HCT116 (cell line): Measurements from ENCODE around the gene PPM1H. TPM values are rescaled to one million over a fixed set of nuclear protein-coding genes. Genes with fewer than 3 reads are reported as not detected.

ENCODE experiments used
- ATAC-seq: fragments of 200-7000 bp; cut with Tn5 transposase; 2 replicates; pipeline ENCODE4 v1.9.1; 2020; ENCODE audit warnings: mild to moderate bottlenecking, moderate library complexity
- BruUV-seq: library from RNA; stranded (reverse); fragments of 400-500 nt; replicated peaks from 2 replicates; lab custom pipeline; 2021; lab: Mats Ljungman, UMichigan
- CTCF ChIA-PET: fragments of 300-600 bp; sonication (Branson Sonifier 250); formaldehyde crosslinking; loops from one replicate; lab custom pipeline; 2021; ENCODE audit warnings: antibody characterized with exemption; lab: Charles Lee
- POLR2A ChIA-PET: fragments of 300-600, 350-600 bp; sonication (Branson Sonifier 250); formaldehyde crosslinking; loops from one replicate; lab custom pipeline; 2021; ENCODE audit warnings: antibody characterized with exemption; lab: Charles Lee
- RAD21 ChIA-PET, 2 experiments: fragments of 300-600 bp; sonication (Branson Sonifier 250); formaldehyde crosslinking; loops; one replicate each; lab custom pipeline; 2023; ENCODE audit warnings: low total read pairs in 2 of 2; ENCODE audit not compliant: uncharacterized antibody in 2 of 2, unreplicated experiment in 2 of 2, low non-redundant PET in 1 of 2; lab: Charles Lee
- DNase-seq: peaks from one replicate; pipeline ENCODE4 v3.0.0-alpha.2; 2010; ENCODE audit warnings: low read depth, low spot score
- H2AFZ ChIP-seq: fragments of 200-600 bp; shearing (Covaris generic), sonication (generic); 2 replicates; pipeline ENCODE4 v1.6.1; 2017; ENCODE audit warnings: low read depth, mixed run types, mixed read lengths, antibody characterized with exemption, low read length; ENCODE audit not compliant: poor library complexity, severe bottlenecking
- H3K27ac ChIP-seq: 2 replicates; pipeline ENCODE4 v1.5.1; 2012; ENCODE audit warnings: low read depth, low read length
- H3K27me3 ChIP-seq: fragments of 200-600 bp; sonication (generic); 2 replicates; pipeline ENCODE4 v1.6.1; 2016; ENCODE audit warnings: mixed run types, low read length, mixed read lengths; ENCODE audit not compliant: insufficient read depth
- H3K36me3 ChIP-seq, 2 experiments: fragments of 200-500 bp in 1 of 2; fragments of 200-600 bp in 1 of 2; sonication (Bioruptor generic) in 1 of 2; sonication (generic) in 1 of 2; 2 replicates each; pipeline versions ENCODE4 v1.5.1 to v1.6.1; 2014 to 2016; ENCODE audit warnings: low read length in 2 of 2, inconsistent platforms in 1 of 2, mixed read lengths in 1 of 2, mixed run types in 1 of 2; ENCODE audit not compliant: insufficient read depth in 2 of 2, control insufficient read depth in 1 of 2
- H3K4me1 ChIP-seq, 2 experiments: fragments of 200-600 bp in 1 of 2; sonication (generic) in 1 of 2; 2 replicates each; pipeline versions ENCODE4 v1.5.1 to v1.6.1; 2012 to 2017; ENCODE audit warnings: low read length in 2 of 2, inconsistent platforms in 1 of 2, mild to moderate bottlenecking in 1 of 2, mixed read lengths in 1 of 2, mixed run types in 1 of 2, moderate library complexity in 1 of 2; ENCODE audit not compliant: insufficient read depth in 2 of 2, control insufficient read depth in 1 of 2
- H3K4me2 ChIP-seq: fragments of 200-600 bp; sonication (generic); 2 replicates; pipeline ENCODE4 v1.6.1; 2017; ENCODE audit warnings: mixed run types, low read length, mixed read lengths
- H3K4me3 ChIP-seq, 2 experiments: fragments of 200-600 bp in 1 of 2; sonication (generic) in 1 of 2; replicated peaks in 1 of 2; 2 replicates each; pipeline ENCODE4 v1.5.1; 2011 to 2016; ENCODE audit warnings: low read length in 2 of 2, control low read depth in 1 of 2, low read depth in 1 of 2, mild to moderate bottlenecking in 1 of 2, mixed read lengths in 1 of 2, mixed run types in 1 of 2
- H3K79me2 ChIP-seq: fragments of 200-600 bp; sonication (generic); 2 replicates; pipeline ENCODE4 v1.6.1; 2017; ENCODE audit warnings: mild to moderate bottlenecking, mixed run types, low read length, moderate library complexity, mixed read lengths; ENCODE audit not compliant: insufficient read depth
- H3K9ac ChIP-seq: fragments of 200-600 bp; sonication (generic); 2 replicates; pipeline ENCODE4 v1.6.1; 2016; ENCODE audit warnings: low read length, mixed read lengths
- H3K9me2 ChIP-seq: fragments of 200-600 bp; sonication (generic), shearing (Covaris generic); 2 replicates; pipeline ENCODE4 v1.6.1; 2017; ENCODE audit warnings: mixed run types, mild to moderate bottlenecking, moderate library complexity; ENCODE audit not compliant: insufficient read depth
- H3K9me3 ChIP-seq, 2 experiments: fragments of 200-500 bp in 1 of 2; fragments of 200-600 bp in 1 of 2; sonication (Bioruptor generic) in 1 of 2; sonication (generic) in 1 of 2; 2 replicates each; pipeline ENCODE4 v1.6.1; 2014 to 2017; ENCODE audit warnings: low read length in 2 of 2, mixed read lengths in 2 of 2, inconsistent platforms in 1 of 2, low read depth in 1 of 2, mild to moderate bottlenecking in 1 of 2, mixed run types in 1 of 2, moderate library complexity in 1 of 2; ENCODE audit not compliant: control insufficient read depth in 1 of 2, insufficient read depth in 1 of 2
- H4K20me1 ChIP-seq: fragments of 200-600 bp; sonication (generic), shearing (Covaris generic); 2 replicates; pipeline ENCODE4 v1.6.1; 2017; ENCODE audit warnings: mixed run types, mild to moderate bottlenecking, moderate library complexity; ENCODE audit not compliant: insufficient read depth
- ATF3 ChIP-seq: IDR thresholded peaks from 2 replicates; pipeline ENCODE4 v1.6.1; 2012
- CBX3 ChIP-seq: IDR thresholded peaks from 2 replicates; pipeline ENCODE4 v1.6.1; 2012; ENCODE audit warnings: low read depth
- CEBPB ChIP-seq: IDR thresholded peaks from 2 replicates; pipeline ENCODE4 v1.6.1; 2012; ENCODE audit warnings: low read depth
- CTCF ChIP-seq, 3 experiments: fragments of 200-600 bp in 1 of 3; sonication (generic) in 1 of 3; IDR thresholded peaks in 2 of 3; conservative IDR thresholded peaks in 1 of 3; 2 replicates each; pipeline ENCODE4 v1.5.1; 2012 to 2017; ENCODE audit warnings: low read depth in 2 of 3, low read length in 2 of 3, antibody characterized with exemption in 1 of 3, borderline replicate concordance in 1 of 3, control low read depth in 1 of 3, mild to moderate bottlenecking in 1 of 3, mixed read lengths in 1 of 3, mixed run types in 1 of 3, moderate library complexity in 1 of 3; ENCODE audit not compliant: insufficient read depth in 1 of 3
- EGR1 ChIP-seq: IDR thresholded peaks from 2 replicates; pipeline ENCODE4 v1.6.1; 2012; ENCODE audit warnings: low read depth
- ELF1 ChIP-seq: IDR thresholded peaks from 2 replicates; pipeline ENCODE4 v1.6.1; 2012; ENCODE audit warnings: low read depth, borderline replicate concordance
- EZH2 ChIP-seq: fragments of 200-600 bp; sonication (generic); IDR thresholded peaks from 2 replicates; pipeline ENCODE4 v1.6.1; 2017; ENCODE audit warnings: antibody characterized with exemption, mixed run types
- FOSL1 ChIP-seq: IDR thresholded peaks from 2 replicates; pipeline ENCODE4 v1.6.1; 2012; ENCODE audit warnings: low read depth
- JUND ChIP-seq: IDR thresholded peaks from 2 replicates; pipeline ENCODE4 v1.6.1; 2012
- MAX ChIP-seq: IDR thresholded peaks from 2 replicates; pipeline ENCODE4 v1.6.1; 2012
- POLR2A ChIP-seq: IDR thresholded peaks from 2 replicates; pipeline ENCODE4 v1.7.0; 2011; ENCODE audit warnings: borderline replicate concordance; ENCODE audit not compliant: insufficient read depth, insufficient read length; ENCODE audit errors: extremely low read depth
- POLR2AphosphoS5 ChIP-seq: IDR thresholded peaks from 2 replicates; pipeline ENCODE4 v1.6.1; 2011; ENCODE audit warnings: mild to moderate bottlenecking, low read depth, low read length, moderate library complexity
- RAD21 ChIP-seq: IDR thresholded peaks from 2 replicates; pipeline ENCODE4 v1.6.1; 2012; ENCODE audit warnings: low read depth, mild to moderate bottlenecking
- REST ChIP-seq: IDR thresholded peaks from 2 replicates; pipeline ENCODE4 v1.6.1; 2012; ENCODE audit warnings: low read depth
- SP1 ChIP-seq: IDR thresholded peaks from 2 replicates; pipeline ENCODE4 v1.6.1; 2012; ENCODE audit warnings: low read depth
- SRF ChIP-seq: IDR thresholded peaks from 2 replicates; pipeline ENCODE4 v1.6.1; 2012; ENCODE audit warnings: low read depth
- TCF7L2 ChIP-seq: IDR thresholded peaks from 2 replicates; pipeline ENCODE4 v1.7.0; 2011; ENCODE audit warnings: borderline replicate concordance, inconsistent platforms; ENCODE audit not compliant: insufficient read depth, insufficient read length; ENCODE audit errors: extremely low read depth
- YY1 ChIP-seq: IDR thresholded peaks from 2 replicates; pipeline ENCODE4 v1.6.1; 2011; ENCODE audit warnings: low read length, low read depth, moderate library complexity, mild to moderate bottlenecking; ENCODE audit not compliant: insufficient replicate concordance; ENCODE audit errors: extremely low read depth
- ZFX ChIP-seq: fragments of 450-650 bp; IDR thresholded peaks from 2 replicates; pipeline ENCODE4 v1.6.1; 2017
- ZNF274 ChIP-seq: fragments of 200-500 bp; sonication (Bioruptor generic); IDR thresholded peaks from 2 replicates; pipeline ENCODE4 v1.6.1; 2014; ENCODE audit warnings: mild to moderate bottlenecking, low read depth, low read length, inconsistent platforms
- intact Hi-C: fragments of 100-400 bp; cut with micrococcal nuclease; formaldehyde crosslinking; loops from 2 replicates; pipeline ENCODE4 v1.10.0; 2022
- total RNA-seq: library from RNA; stranded (reverse); gene quantifications from one replicate; pipeline ENCODE4 v1.2.1, GENCODE V29; 2021; ENCODE audit not compliant: unreplicated experiment

The PPM1H gene
- total RNA-seq, 1 experiment from 2014 or later: 8.0 TPM

GRCh38 chr12:62785941-62786559 lies 148.9 kb downstream of the PPM1H start:
- H3K27ac ChIP-seq: peak overlapping the region; percentile 55
- no peaks in the 10 kb centered on the region for H4K20me1 ChIP-seq
- ChIA-PET POLR2A (interaction anchor here (0.7 to 1.3 kb wide), 4 partner anchors 16 to 193 kb away, joined by 3 to 5 read pairs (median 4); no protein-coding TSS in a partner anchor), RAD21 (interaction anchor here in 1 of 2 experiments (0.6 kb wide), 2 partner anchors 165 to 204 kb away, joined by 3 read pairs; no protein-coding TSS in a partner anchor)
- no peaks in the 10 kb centered on the region for H3K27me3 ChIP-seq
- peak; percentile 87 for ATAC-seq
- no peaks in the 10 kb centered on the region for H3K79me2 ChIP-seq
- intact Hi-C loops: loop anchor here (2.0 kb wide), 1 partner anchor 183 kb away; no protein-coding TSS in a partner anchor
- TF ChIP-seq EGR1 (no peak), REST (no peak), MAX (peak; percentile 55), CEBPB (peak; percentile 95), YY1 (peak; percentile 38), JUND (peak; percentile 86), ATF3 (no peak), POLR2AphosphoS5 (peak; percentile 44), SRF (peak; percentile 81), ZFX (no peak), CTCF (IDR thresholded peaks at IDR 0.05 in 2 of 3, conservative IDR thresholded peaks at IDR 0.05 in 1 of 3; ENCODE audit: borderline replicate concordance in 1 of 3, insufficient read depth in 1 of 3, low read depth in 2 of 3, low read length in 2 of 3) (no peak), SP1 (peak; percentile 92), FOSL1 (peak; percentile 80), POLR2A (no peak), CBX3 (peak; percentile 87), RAD21 (peak; percentile 45), TCF7L2 (peak; percentile 54), EZH2 (no peak), ZNF274 (no peak), ELF1 (peak; percentile 46; the same call in 1 of the 2 replicates)
- TF ChIP-seq, all 23 proteins: peak for 12
- H3K4me3 ChIP-seq: peak overlapping the region in 1 of 2 experiments; percentile 23; a peak in 2 of 4 replicates
- no peaks in the 10 kb centered on the region for H3K9me2 ChIP-seq
- peak; percentile 86 for DNase-seq
- peak overlapping the region; percentile 23 for H3K9ac ChIP-seq
- H2AFZ ChIP-seq: peak overlapping the region; percentile 79
- H3K36me3 ChIP-seq: no peaks in the 10 kb centered on the region
- CTCF ChIA-PET: interaction anchor here (0.6 to 2.7 kb wide), 4 partner anchors 10 to 348 kb away, joined by 3 to 10 read pairs (median 4); no protein-coding TSS in a partner anchor
- H3K4me1 ChIP-seq: peaks cover 9 to 35% of the 10 kb centered on the region in 2 experiments
- H3K9me3 ChIP-seq: no peaks in the 10 kb centered on the region
- BruUV-seq: TSS peak; percentile 97
- H3K4me2 ChIP-seq: peak overlapping the region; percentile 74
